Mesenchymal stem cell (in vitro differentiated cells and primary cell): Measurements from ENCODE around the gene TMEM109.
A peak's percentile ranks its signal among the peaks of the same experiment; 100 is the strongest.

Experiments
- DNase-seq: peaks from one replicate; pipeline ENCODE4 v3.0.0-alpha.2; 2013
- H2AFZ ChIP-seq: one replicate; pipeline ENCODE4 v1.6.1; 2013; ENCODE audit warnings: low read depth, mild to moderate bottlenecking, control low read depth, inconsistent platforms, low read length, moderate library complexity
- H2AK5ac ChIP-seq: 2 replicates; pipeline ENCODE4 v1.6.1; 2013; ENCODE audit warnings: low read length, moderate library complexity, mild to moderate bottlenecking, inconsistent platforms; ENCODE audit not compliant: severe bottlenecking
- H2BK120ac ChIP-seq: one replicate; pipeline ENCODE4 v1.6.1; 2013; ENCODE audit warnings: low read depth, mild to moderate bottlenecking, inconsistent platforms, low read length, moderate library complexity
- H2BK12ac ChIP-seq, 2 experiments: one replicate each; pipeline ENCODE4 v1.6.1; 2013; ENCODE audit warnings: inconsistent platforms in 2 of 2, low read length in 2 of 2, mild to moderate bottlenecking in 2 of 2, moderate library complexity in 2 of 2, control low read depth in 1 of 2
- H2BK15ac ChIP-seq: one replicate; pipeline ENCODE4 v1.6.1; 2013; ENCODE audit warnings: mild to moderate bottlenecking, low read depth, inconsistent platforms; ENCODE audit not compliant: poor library complexity, severe bottlenecking
- H2BK5ac ChIP-seq: 2 replicates; pipeline ENCODE4 v1.6.1; 2013; ENCODE audit warnings: low read depth, mild to moderate bottlenecking, low read length, control low read depth, inconsistent platforms; ENCODE audit not compliant: poor library complexity, severe bottlenecking
- H3K14ac ChIP-seq, 2 experiments: one replicate each; pipeline ENCODE4 v1.6.1; 2013; ENCODE audit warnings: inconsistent platforms in 2 of 2, low read length in 2 of 2, control low read depth in 1 of 2, mild to moderate bottlenecking in 1 of 2, moderate library complexity in 1 of 2
- H3K18ac ChIP-seq, 2 experiments: one replicate each; pipeline ENCODE4 v1.6.1; 2013; ENCODE audit warnings: inconsistent platforms in 2 of 2, low read length in 2 of 2, control low read depth in 1 of 2, low read depth in 1 of 2, mild to moderate bottlenecking in 1 of 2
- H3K23ac ChIP-seq, 2 experiments: one replicate each; pipeline ENCODE4 v1.6.1; 2013; ENCODE audit warnings: inconsistent platforms in 2 of 2, low read length in 2 of 2, mild to moderate bottlenecking in 2 of 2, moderate library complexity in 2 of 2, control low read depth in 1 of 2
- H3K27ac ChIP-seq: 2 replicates; pipeline ENCODE4 v1.5.1; 2013; ENCODE audit warnings: mild to moderate bottlenecking, moderate library complexity, low read length, control low read depth, inconsistent platforms; ENCODE audit not compliant: poor library complexity, severe bottlenecking
- H3K27me3 ChIP-seq, 2 experiments: 2 replicates each; pipeline versions ENCODE4 v1.6.1 to v1.7.0; 2013; ENCODE audit warnings: low read length in 2 of 2, mild to moderate bottlenecking in 2 of 2, moderate library complexity in 2 of 2, control low read depth in 1 of 2, inconsistent platforms in 1 of 2; ENCODE audit not compliant: control insufficient read depth in 1 of 2, insufficient read depth in 1 of 2
- H3K36me3 ChIP-seq, 2 experiments: 2 replicates each; pipeline versions ENCODE4 v1.6.1 to v1.7.0; 2013; ENCODE audit warnings: low read length in 2 of 2, control low read depth in 1 of 2, inconsistent platforms in 1 of 2, low read depth in 1 of 2, mild to moderate bottlenecking in 1 of 2; ENCODE audit not compliant: insufficient read depth in 2 of 2, control insufficient read depth in 1 of 2
- H3K4ac ChIP-seq, 2 experiments: one replicate each; pipeline ENCODE4 v1.6.1; 2013; ENCODE audit warnings: inconsistent platforms in 2 of 2, low read length in 2 of 2, mild to moderate bottlenecking in 2 of 2, moderate library complexity in 2 of 2, control low read depth in 1 of 2, low read depth in 1 of 2
- H3K4me1 ChIP-seq: 2 replicates; pipeline ENCODE4 v1.6.1; 2013; ENCODE audit warnings: low read depth, low read length, control low read depth; ENCODE audit not compliant: control insufficient read depth, insufficient read depth
- H3K4me2 ChIP-seq: 2 replicates; pipeline ENCODE4 v1.6.1; 2013; ENCODE audit warnings: low read length, mild to moderate bottlenecking, inconsistent platforms; ENCODE audit not compliant: poor library complexity, severe bottlenecking
- H3K4me3 ChIP-seq, 2 experiments: 2 replicates each; pipeline versions ENCODE4 v1.5.1 to v1.7.0; 2013; ENCODE audit warnings: low read length in 2 of 2, mild to moderate bottlenecking in 2 of 2, control low read depth in 1 of 2, low read depth in 1 of 2; ENCODE audit not compliant: insufficient read depth in 1 of 2
- H3K79me1 ChIP-seq: replicated peaks from 2 replicates; pipeline ENCODE4 v1.6.1; 2013; ENCODE audit warnings: mild to moderate bottlenecking, control low read depth, low read length, inconsistent platforms; ENCODE audit not compliant: poor library complexity, severe bottlenecking
- H3K9ac ChIP-seq: 2 replicates; pipeline ENCODE4 v1.7.0; 2013; ENCODE audit warnings: mild to moderate bottlenecking, low read length, moderate library complexity
- H3K9me3 ChIP-seq: 2 replicates; pipeline ENCODE4 v1.7.0; 2013; ENCODE audit warnings: mild to moderate bottlenecking, low read length; ENCODE audit not compliant: control insufficient read depth
- H4K8ac ChIP-seq: one replicate; pipeline ENCODE4 v1.6.1; 2013; ENCODE audit warnings: inconsistent platforms, mild to moderate bottlenecking, low read length, moderate library complexity
- H4K91ac ChIP-seq: one replicate; pipeline ENCODE4 v1.6.1; 2013; ENCODE audit warnings: mild to moderate bottlenecking, low read length, inconsistent platforms
- WGBS: methylation state at CpG from one replicate; pipeline ENCODE4 v1.1.7; 2013; ENCODE audit warnings: mixed read lengths; 5-methylcytosine and 5-hydroxymethylcytosine counted together

TMEM109 gene

DNA sequence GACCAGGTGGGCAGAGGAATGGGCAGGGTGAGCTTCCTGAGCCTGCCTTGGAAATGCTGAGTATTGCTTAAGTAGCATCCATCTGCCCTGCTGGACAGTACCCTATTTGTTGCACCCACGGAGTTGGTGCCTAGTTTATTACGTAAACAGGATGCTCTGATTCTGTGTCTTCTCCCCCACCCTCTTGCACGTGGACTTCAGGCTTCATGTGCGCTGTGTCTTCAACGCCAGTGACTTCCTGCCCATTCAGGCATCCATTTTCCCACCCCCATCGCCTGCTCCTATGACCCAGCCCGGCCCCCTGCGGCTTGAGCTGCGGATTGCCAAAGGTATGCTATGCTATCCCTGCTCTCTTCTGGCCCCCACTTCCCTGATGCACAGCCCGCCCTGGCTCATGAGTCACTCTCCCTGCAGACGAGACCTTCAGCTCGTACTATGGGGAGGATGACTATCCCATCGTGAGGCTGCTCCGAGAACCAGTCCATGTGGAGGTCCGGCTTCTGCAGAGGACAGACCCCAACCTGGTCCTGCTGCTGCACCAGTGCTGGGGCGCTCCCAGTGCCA is 40.9 kb upstream of the TMEM109 start:
- H3K14ac ChIP-seq = peak overlapping the region in 1 of 2 experiments; percentile 41
- H3K9ac ChIP-seq = no peak overlapping the region
- peak overlapping the region; percentile 72 for H4K8ac ChIP-seq
- no peaks in the 10 kb centered on the region for H3K9me3 ChIP-seq
- no peaks in the 10 kb centered on the region for H3K79me1 ChIP-seq
- no peak overlapping the region for H2AFZ ChIP-seq
- H2BK120ac ChIP-seq = no peak overlapping the region
- no peak overlapping the region for H3K23ac ChIP-seq
- H3K4me1 ChIP-seq = peaks cover 32% of the 10 kb centered on the region
- H3K27ac ChIP-seq = peak overlapping the region; percentile 25
- peak overlapping the region in 1 of 2 experiments; percentile 64 for H3K4ac ChIP-seq
- H3K36me3 ChIP-seq = peaks cover 0 to 12% of the 10 kb centered on the region in 2 experiments
- no peaks in the 10 kb centered on the region for H3K27me3 ChIP-seq
- DNase-seq = peak; percentile 89
- 28% methylated on average over 16 of the region's 16 CpGs for WGBS
- peak overlapping the region; percentile 28 for H3K4me2 ChIP-seq
- H3K18ac ChIP-seq = peak overlapping the region; percentile 37 to 45
- peak overlapping the region in 1 of 2 experiments; percentile 64 for H2BK12ac ChIP-seq
- H2AK5ac ChIP-seq = peak overlapping the region; percentile 72
- peak overlapping the region; percentile 79 for H4K91ac ChIP-seq
- no peak overlapping the region for H2BK5ac ChIP-seq
- H3K4me3 ChIP-seq = peak overlapping the region in 1 of 2 experiments; percentile 1
- peak overlapping the region; percentile 82 for H2BK15ac ChIP-seq

- no peaks in the 10 kb centered on the region for H3K79me1 ChIP-seq
- H3K4me3 ChIP-seq = peak overlapping the region in 1 of 2 experiments; percentile 1
- no peaks in the 10 kb centered on the region for H3K27me3 ChIP-seq
- peak overlapping the region; percentile 28 for H3K4me2 ChIP-seq
- H3K4ac ChIP-seq = peak overlapping the region; percentile 35 to 64
- H2BK12ac ChIP-seq = peak overlapping the region in 1 of 2 experiments; percentile 64
- peak overlapping the region in 1 of 2 experiments; percentile 37 for H3K18ac ChIP-seq
- peak overlapping the region in 1 of 2 experiments; percentile 41 for H3K14ac ChIP-seq
- peak overlapping the region; percentile 72 for H2AK5ac ChIP-seq
- no peak overlapping the region for H3K23ac ChIP-seq
- peak overlapping the region; percentile 25 for H3K27ac ChIP-seq
- no peak overlapping the region for H3K9ac ChIP-seq
- no peak overlapping the region for H2AFZ ChIP-seq
- H2BK120ac ChIP-seq = no peak overlapping the region
- peak overlapping the region; percentile 72 for H4K8ac ChIP-seq
- 90% methylated on average over 12 of the region's 12 CpGs for WGBS
- H3K36me3 ChIP-seq = peaks cover 0 to 12% of the 10 kb centered on the region in 2 experiments
- peak overlapping the region; percentile 3 for H2BK5ac ChIP-seq
- no peaks in the 10 kb centered on the region for H3K9me3 ChIP-seq
- peak overlapping the region; percentile 79 for H4K91ac ChIP-seq
- no peak for DNase-seq
- H2BK15ac ChIP-seq = peak overlapping the region; percentile 82
- H3K4me1 ChIP-seq = peaks cover 32% of the 10 kb centered on the region
Observed at GRCh38 chr11:60873533-60873932, 40.4 kb upstream of the TMEM109 start.

GRCh38 chr11:60874421-60875365 is 39.3 kb upstream of the TMEM109 start:
- H3K36me3 ChIP-seq = peaks cover 2 to 12% of the 10 kb centered on the region in 2 experiments
- no peak overlapping the region for H2BK120ac ChIP-seq
- H3K4ac ChIP-seq = peak overlapping the region in 1 of 2 experiments; percentile 35
- H3K14ac ChIP-seq = no peak overlapping the region
- WGBS = 94% methylated on average over 12 of the region's 13 CpGs
- H3K27ac ChIP-seq = no peak overlapping the region
- peak overlapping the region; percentile 33 for H2AK5ac ChIP-seq
- H2BK5ac ChIP-seq = no peak overlapping the region
- no peak overlapping the region for H2BK12ac ChIP-seq
- no peak overlapping the region for H3K4me2 ChIP-seq
- H3K27me3 ChIP-seq = no peaks in the 10 kb centered on the region
- H2AFZ ChIP-seq = no peak overlapping the region
- no peaks in the 10 kb centered on the region for H3K79me1 ChIP-seq
- H2BK15ac ChIP-seq = no peak overlapping the region
- no peak overlapping the region for H4K91ac ChIP-seq
- H3K18ac ChIP-seq = peak overlapping the region; percentile 6 to 41
- no peak overlapping the region for H4K8ac ChIP-seq
- DNase-seq = no peak
- peaks cover 31% of the 10 kb centered on the region for H3K4me1 ChIP-seq
- no peaks in the 10 kb centered on the region for H3K9me3 ChIP-seq
- H3K9ac ChIP-seq = no peak overlapping the region
- H3K4me3 ChIP-seq = no peak overlapping the region
- H3K23ac ChIP-seq = no peak overlapping the region
